HepG2 (cell line): ENCODE results near the gene THSD8. TPM values are rescaled to one million over a fixed set of nuclear protein-coding genes. Genes with fewer than 3 reads are reported as not detected.

Source experiments
- ATF5 ChIP-seq: sonication (generic); formaldehyde crosslinking; IDR thresholded peaks from 2 replicates; pipeline ENCODE4 v1.4.0; 2020; ENCODE audit warnings: mild to moderate bottlenecking, low read depth, missing genetic modification reagents
- CC2D1A ChIP-seq: sonication (generic); formaldehyde crosslinking; IDR thresholded peaks from 2 replicates; pipeline ENCODE4 v1.8.1; 2023; ENCODE audit warnings: mild to moderate bottlenecking, missing genetic modification reagents
- FOSL2 ChIP-seq: sonication (generic); formaldehyde crosslinking; IDR thresholded peaks from 2 replicates; pipeline ENCODE4 v1.4.0; 2020; ENCODE audit warnings: missing genetic modification reagents
- KAT7 ChIP-seq: IDR thresholded peaks from 2 replicates; pipeline ENCODE4 v1.6.1; 2018; ENCODE audit warnings: borderline replicate concordance, missing compliant biosample characterization
- MTA1 ChIP-seq: sonication (generic); formaldehyde crosslinking; IDR thresholded peaks from 2 replicates; pipeline ENCODE4 v1.4.0; 2020; ENCODE audit warnings: missing genetic modification reagents, mild to moderate bottlenecking, borderline replicate concordance
- TCF7 ChIP-seq: sonication (generic); IDR thresholded peaks from 2 replicates; pipeline ENCODE4 v1.6.1; 2016; ENCODE audit warnings: antibody characterized with exemption, low read depth
- ZBTB39 ChIP-seq: sonication (generic); formaldehyde crosslinking; IDR thresholded peaks from 2 replicates; pipeline ENCODE4 v1.5.0; 2020; ENCODE audit warnings: missing genetic modification reagents
- ZNF550 ChIP-seq: sonication (generic); formaldehyde crosslinking; IDR thresholded peaks from 2 replicates; pipeline ENCODE4 v1.4.0; 2020; ENCODE audit warnings: mild to moderate bottlenecking, missing genetic modification reagents, borderline replicate concordance
- ZNF574 ChIP-seq: sonication (generic); formaldehyde crosslinking; IDR thresholded peaks from 2 replicates; pipeline ENCODE4 v1.4.0; 2020; ENCODE audit warnings: missing genetic modification reagents
- ZNF629 ChIP-seq: sonication (generic); formaldehyde crosslinking; conservative IDR thresholded peaks from 2 replicates; pipeline ENCODE4 v1.5.0; 2020; ENCODE audit warnings: missing genetic modification reagents
- ZNF691 ChIP-seq: sonication (generic); formaldehyde crosslinking; IDR thresholded peaks from 2 replicates; pipeline ENCODE4 v1.4.0; 2020; ENCODE audit warnings: missing genetic modification reagents, low read depth, mild to moderate bottlenecking, borderline replicate concordance
- ZNF772 ChIP-seq: sonication (generic); formaldehyde crosslinking; IDR thresholded peaks from 2 replicates; pipeline ENCODE4 v1.5.0; 2020; ENCODE audit warnings: mild to moderate bottlenecking, missing genetic modification reagents
- polyA plus RNA-seq, 8 experiments: library from polyadenylated mRNA; depleted of rRNA in 3 of 8; stranded (reverse) in 7 of 8; unstranded in 1 of 8; fragments of >200 nt; fragmentation: Illumina TruSeq in 4 of 8; extraction: Trizol in 4 of 8; gene quantifications; 2 replicates each; pipeline versions ENCODE4 v1.2.1 to v1.2.3, GENCODE V29; 2011 to 2016; ENCODE audit warnings: low read depth in 4 of 8, missing spikeins in 1 of 8, mixed read lengths in 1 of 8; ENCODE audit not compliant: insufficient read depth in 1 of 8
- total RNA-seq, 5 experiments: library from RNA; depleted of rRNA; stranded (reverse); fragments of >200 nt; fragmentation: Illumina TruSeq; extraction: Trizol; gene quantifications; 2 replicates each; pipeline ENCODE4 v1.2.3, GENCODE V29; 2016; ENCODE audit warnings: low read depth in 1 of 5
- TF ChIP-seq, protein P1 (sequence below): IDR thresholded peaks from 2 replicates; pipeline ENCODE4 v1.6.1; 2018; ENCODE audit warnings: missing genetic modification reagents
- TF ChIP-seq, protein P2 (sequence below): IDR thresholded peaks from 2 replicates; pipeline ENCODE4 v1.6.1; 2016; ENCODE audit warnings: low read depth, missing genetic modification reagents, missing compliant biosample characterization

Gene THSD8
- total and polyA plus RNA-seq, 2 of the 13 experiments (the other 11 are each of a cell fraction or from before 2014, with no cell fraction given) = 4.8 to 14.9 TPM

GRCh38 chr19:12847159-12848139 is 45.6 kb downstream of the THSD8 start (continued):
- TF ChIP-seq ZNF574 (CRISPR knock-in tag) (peak; percentile 71), ATF5 (no peak), ZNF691 (CRISPR knock-in tag) (0 out of 2 replicates have a peak, but pooled peaks have one; percentile 54), ZNF629 (CRISPR knock-in tag) (no peak), TCF7 (no peak), ZNF550 (CRISPR knock-in tag) (no peak), FOSL2 (CRISPR knock-in tag) (peak; percentile 21; the same call in 1 of the 2 replicates), MTA1 (CRISPR knock-in tag) (no peak), CC2D1A (CRISPR knock-in tag) (no peak), ZBTB39 (CRISPR knock-in tag) (no peak), ZNF772 (CRISPR knock-in tag) (peak; percentile 64; the same call in 1 of the 2 replicates), KAT7 (CRISPR knock-in tag) (no peak; the same call in 1 of the 2 replicates)
- TF ChIP-seq, protein P1, sequence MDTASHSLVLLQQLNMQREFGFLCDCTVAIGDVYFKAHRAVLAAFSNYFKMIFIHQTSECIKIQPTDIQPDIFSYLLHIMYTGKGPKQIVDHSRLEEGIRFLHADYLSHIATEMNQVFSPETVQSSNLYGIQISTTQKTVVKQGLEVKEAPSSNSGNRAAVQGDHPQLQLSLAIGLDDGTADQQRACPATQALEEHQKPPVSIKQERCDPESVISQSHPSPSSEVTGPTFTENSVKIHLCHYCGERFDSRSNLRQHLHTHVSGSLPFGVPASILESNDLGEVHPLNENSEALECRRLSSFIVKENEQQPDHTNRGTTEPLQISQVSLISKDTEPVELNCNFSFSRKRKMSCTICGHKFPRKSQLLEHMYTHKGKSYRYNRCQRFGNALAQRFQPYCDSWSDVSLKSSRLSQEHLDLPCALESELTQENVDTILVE = no peak; the same call in 1 of the 2 replicates
- TF ChIP-seq, protein P2, sequence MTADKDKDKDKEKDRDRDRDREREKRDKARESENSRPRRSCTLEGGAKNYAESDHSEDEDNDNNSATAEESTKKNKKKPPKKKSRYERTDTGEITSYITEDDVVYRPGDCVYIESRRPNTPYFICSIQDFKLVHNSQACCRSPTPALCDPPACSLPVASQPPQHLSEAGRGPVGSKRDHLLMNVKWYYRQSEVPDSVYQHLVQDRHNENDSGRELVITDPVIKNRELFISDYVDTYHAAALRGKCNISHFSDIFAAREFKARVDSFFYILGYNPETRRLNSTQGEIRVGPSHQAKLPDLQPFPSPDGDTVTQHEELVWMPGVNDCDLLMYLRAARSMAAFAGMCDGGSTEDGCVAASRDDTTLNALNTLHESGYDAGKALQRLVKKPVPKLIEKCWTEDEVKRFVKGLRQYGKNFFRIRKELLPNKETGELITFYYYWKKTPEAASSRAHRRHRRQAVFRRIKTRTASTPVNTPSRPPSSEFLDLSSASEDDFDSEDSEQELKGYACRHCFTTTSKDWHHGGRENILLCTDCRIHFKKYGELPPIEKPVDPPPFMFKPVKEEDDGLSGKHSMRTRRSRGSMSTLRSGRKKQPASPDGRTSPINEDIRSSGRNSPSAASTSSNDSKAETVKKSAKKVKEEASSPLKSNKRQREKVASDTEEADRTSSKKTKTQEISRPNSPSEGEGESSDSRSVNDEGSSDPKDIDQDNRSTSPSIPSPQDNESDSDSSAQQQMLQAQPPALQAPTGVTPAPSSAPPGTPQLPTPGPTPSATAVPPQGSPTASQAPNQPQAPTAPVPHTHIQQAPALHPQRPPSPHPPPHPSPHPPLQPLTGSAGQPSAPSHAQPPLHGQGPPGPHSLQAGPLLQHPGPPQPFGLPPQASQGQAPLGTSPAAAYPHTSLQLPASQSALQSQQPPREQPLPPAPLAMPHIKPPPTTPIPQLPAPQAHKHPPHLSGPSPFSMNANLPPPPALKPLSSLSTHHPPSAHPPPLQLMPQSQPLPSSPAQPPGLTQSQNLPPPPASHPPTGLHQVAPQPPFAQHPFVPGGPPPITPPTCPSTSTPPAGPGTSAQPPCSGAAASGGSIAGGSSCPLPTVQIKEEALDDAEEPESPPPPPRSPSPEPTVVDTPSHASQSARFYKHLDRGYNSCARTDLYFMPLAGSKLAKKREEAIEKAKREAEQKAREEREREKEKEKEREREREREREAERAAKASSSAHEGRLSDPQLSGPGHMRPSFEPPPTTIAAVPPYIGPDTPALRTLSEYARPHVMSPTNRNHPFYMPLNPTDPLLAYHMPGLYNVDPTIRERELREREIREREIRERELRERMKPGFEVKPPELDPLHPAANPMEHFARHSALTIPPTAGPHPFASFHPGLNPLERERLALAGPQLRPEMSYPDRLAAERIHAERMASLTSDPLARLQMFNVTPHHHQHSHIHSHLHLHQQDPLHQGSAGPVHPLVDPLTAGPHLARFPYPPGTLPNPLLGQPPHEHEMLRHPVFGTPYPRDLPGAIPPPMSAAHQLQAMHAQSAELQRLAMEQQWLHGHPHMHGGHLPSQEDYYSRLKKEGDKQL = no peak
